Measurements from ENCODE around the gene ACTN1.

Gene ACTN1

DNA sequence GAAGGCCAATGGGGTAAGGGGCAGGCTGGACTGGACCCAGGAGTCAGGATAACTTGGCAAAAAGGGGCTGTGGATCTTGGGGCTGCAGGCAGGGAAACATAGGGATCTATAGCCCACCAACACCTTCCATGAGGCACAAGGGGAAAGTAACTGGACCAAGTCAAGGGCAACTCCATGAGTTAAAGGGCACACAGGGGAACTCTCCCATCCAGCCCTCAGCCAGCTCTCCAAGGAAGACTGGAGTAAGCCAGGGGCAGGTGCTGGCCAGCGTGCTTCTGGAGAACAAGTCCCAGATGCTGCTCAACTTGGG, 154.9 kb downstream of the ACTN1 start:
- DNase-seq (ENCODE audit: low read depth), result no peak

Data from stromal cell of bone marrow (primary cell).